Measurements from ENCODE around the gene TENM3. TPM values are rescaled to one million over a fixed set of nuclear protein-coding genes. Genes with fewer than 3 reads are reported as not detected.

Gene TENM3
- total and polyA plus RNA-seq, 5 donors from 2014 or later: not detected

DNA sequence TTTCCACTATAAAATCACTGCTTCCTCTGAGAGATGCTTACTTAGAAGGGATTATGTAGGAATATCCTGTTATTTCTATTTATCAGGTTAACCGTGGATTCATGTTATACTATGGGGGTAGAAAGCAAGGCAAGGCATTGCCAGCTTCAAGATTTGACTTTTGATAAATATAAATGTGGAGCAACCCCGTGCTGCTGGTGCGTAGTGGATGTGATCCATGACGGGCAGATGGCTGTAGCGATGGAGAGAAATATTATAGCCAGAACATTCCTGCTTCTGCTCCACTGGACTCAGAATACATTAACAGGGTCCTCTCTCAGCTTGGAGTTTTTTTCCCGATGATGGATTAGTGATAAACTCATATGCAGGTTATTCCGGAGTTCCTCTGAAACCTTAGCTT is 157.6 kb downstream of the TENM3 start:
- H3K4me1 ChIP-seq (ENCODE audit: control insufficient read depth, insufficient read depth, low read length, poor library complexity, severe bottlenecking): no peaks in the 10 kb centered on the region
- Mint-ChIP-seq H3K4me1 (no peaks in the 10 kb centered on the region), H3K36me3 (no peaks in the 10 kb centered on the region), H3K27ac (peak overlapping the region in 1 of 3 donors; percentile 71), H3K27me3 (peaks cover 4% of the 10 kb centered on the region), H3K4me3 (no peak overlapping the region), H3K9me3 (peaks cover 0 to 9% (median 3%) of the 10 kb centered on the region in 7 donors)
- no peak overlapping the region for H3K27ac ChIP-seq (ENCODE audit: insufficient read depth, low read length, poor library complexity, severe bottlenecking)
- no peak overlapping the region for H3K4me3 ChIP-seq (ENCODE audit: low read depth, low read length)
- no peak for ATAC-seq (ENCODE audit: low read depth in 2 of 2)
- DNase-seq: no peak
- H3K27me3 ChIP-seq (ENCODE audit: control insufficient read depth, insufficient read depth, low read length): no peaks in the 10 kb centered on the region
- no peaks in the 10 kb centered on the region for H3K36me3 ChIP-seq (ENCODE audit: control insufficient read depth, insufficient read depth, low read length)
- no peaks in the 10 kb centered on the region for H3K9me3 ChIP-seq (ENCODE audit: control insufficient read depth in 2 of 2, low read length in 2 of 2)

DNA sequence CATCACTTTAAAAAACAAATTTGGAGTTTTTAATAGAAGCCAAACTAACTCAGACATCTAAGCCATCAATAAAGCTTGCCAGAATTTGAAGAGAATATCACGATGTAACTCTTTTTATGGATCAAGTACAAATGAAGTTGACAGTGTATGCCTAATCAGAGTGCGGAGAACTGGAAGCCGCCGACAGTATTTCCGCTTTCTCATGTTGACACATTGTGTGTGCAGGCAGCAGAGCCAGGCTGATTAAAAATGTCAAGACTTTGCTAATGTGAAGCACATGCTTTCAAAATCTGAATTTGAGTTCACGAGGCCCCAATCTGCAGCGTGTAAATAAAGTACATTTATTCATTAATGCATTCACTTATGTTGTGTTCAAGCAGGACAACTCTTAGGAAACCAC is 161.2 kb downstream of the TENM3 start:
- no peak for ATAC-seq (ENCODE audit: low read depth in 2 of 2)
- Mint-ChIP-seq H3K27ac (no peak overlapping the region), H3K4me3 (no peak overlapping the region), H3K27me3 (peaks cover 4% of the 10 kb centered on the region), H3K9me3 (peaks cover 0 to 12% (median 3%) of the 10 kb centered on the region in 7 donors), H3K36me3 (no peaks in the 10 kb centered on the region), H3K4me1 (no peaks in the 10 kb centered on the region)
- H3K27ac ChIP-seq (ENCODE audit: insufficient read depth, low read length, poor library complexity, severe bottlenecking): no peak overlapping the region
- no peaks in the 10 kb centered on the region for H3K27me3 ChIP-seq (ENCODE audit: control insufficient read depth, insufficient read depth, low read length)
- no peak for DNase-seq
- no peak overlapping the region for H3K4me3 ChIP-seq (ENCODE audit: low read depth, low read length)
- H3K36me3 ChIP-seq (ENCODE audit: control insufficient read depth, insufficient read depth, low read length): no peaks in the 10 kb centered on the region
- no peaks in the 10 kb centered on the region for H3K9me3 ChIP-seq (ENCODE audit: control insufficient read depth in 2 of 2, low read length in 2 of 2)
- H3K4me1 ChIP-seq (ENCODE audit: control insufficient read depth, insufficient read depth, low read length, poor library complexity, severe bottlenecking): no peaks in the 10 kb centered on the region

DNA sequence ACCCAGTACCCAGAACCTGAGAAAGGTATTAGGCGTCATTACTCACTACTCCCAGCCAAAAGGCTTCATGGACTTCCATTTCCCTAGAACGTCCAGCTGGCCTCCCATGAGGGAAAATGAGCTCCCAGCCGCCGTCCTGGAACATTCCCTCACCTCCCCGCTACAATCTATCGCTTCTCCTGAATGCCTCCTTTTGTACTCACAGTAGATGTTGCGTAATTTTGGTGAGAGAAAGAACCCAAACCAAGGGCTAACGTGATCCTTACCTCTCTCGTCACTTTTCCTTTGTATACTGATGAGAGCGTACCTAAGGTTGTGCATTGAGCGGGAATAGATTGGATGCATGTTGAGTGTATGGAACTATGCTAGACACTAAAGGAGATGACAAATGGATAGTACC is 161.9 kb downstream of the TENM3 start:
- Histone ChIP-seq H3K9me3 (ENCODE audit: control insufficient read depth in 2 of 2, low read length in 2 of 2) (no peaks in the 10 kb centered on the region), H3K27me3 (ENCODE audit: control insufficient read depth, insufficient read depth, low read length) (no peaks in the 10 kb centered on the region), H3K27ac (ENCODE audit: insufficient read depth, low read length, poor library complexity, severe bottlenecking) (no peak overlapping the region), H3K4me3 (ENCODE audit: low read depth, low read length) (no peak overlapping the region), H3K36me3 (ENCODE audit: control insufficient read depth, insufficient read depth, low read length) (no peaks in the 10 kb centered on the region), H3K4me1 (ENCODE audit: control insufficient read depth, insufficient read depth, low read length, poor library complexity, severe bottlenecking) (no peaks in the 10 kb centered on the region)
- Mint-ChIP-seq H3K9me3 (peaks cover 0 to 12% (median 2%) of the 10 kb centered on the region in 7 donors), H3K4me1 (no peaks in the 10 kb centered on the region), H3K4me3 (no peak overlapping the region), H3K36me3 (no peaks in the 10 kb centered on the region), H3K27ac (no peak overlapping the region), H3K27me3 (peaks cover 4% of the 10 kb centered on the region)
- no peak for DNase-seq
- ATAC-seq (ENCODE audit: low read depth in 2 of 2): no peak

DNA sequence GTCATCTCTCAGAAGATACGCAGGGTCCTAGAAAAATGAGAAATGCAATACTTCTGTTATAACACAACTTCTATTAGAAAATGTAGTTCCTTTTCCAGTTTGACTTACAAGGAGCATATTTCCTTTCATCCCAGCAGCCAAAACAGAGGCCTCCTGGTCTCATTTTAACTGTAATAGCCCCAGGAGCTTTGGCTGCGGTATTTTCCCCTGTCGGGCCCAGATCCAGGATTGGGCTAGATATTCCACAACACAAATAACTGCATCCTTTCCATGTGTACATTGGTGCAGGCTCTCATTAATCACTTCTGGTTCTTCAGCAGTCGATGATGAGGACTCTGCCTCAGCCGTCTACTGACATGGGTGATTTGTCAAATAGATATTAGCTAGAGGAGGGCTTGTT is 166.1 kb downstream of the TENM3 start:
- H3K27me3 ChIP-seq (ENCODE audit: control insufficient read depth, insufficient read depth, low read length): no peaks in the 10 kb centered on the region
- no peak overlapping the region for H3K4me3 Mint-ChIP-seq
- no peak overlapping the region for H3K27ac ChIP-seq (ENCODE audit: insufficient read depth, low read length, poor library complexity, severe bottlenecking)
- no peaks in the 10 kb centered on the region for H3K36me3 Mint-ChIP-seq
- no peak for DNase-seq
- peaks cover 3 to 5% of the 10 kb centered on the region in 2 experiments for H3K9me3 ChIP-seq (ENCODE audit: control insufficient read depth in 2 of 2, low read length in 2 of 2)
- H3K9me3 Mint-ChIP-seq: peaks cover 2 to 21% (median 9%) of the 10 kb centered on the region in 7 donors
- ATAC-seq (ENCODE audit: low read depth in 2 of 2): no peak
- no peaks in the 10 kb centered on the region for H3K4me1 Mint-ChIP-seq
- no peaks in the 10 kb centered on the region for H3K36me3 ChIP-seq (ENCODE audit: control insufficient read depth, insufficient read depth, low read length)
- no peak overlapping the region for H3K4me3 ChIP-seq (ENCODE audit: low read depth, low read length)
- no peak overlapping the region for H3K27ac Mint-ChIP-seq
- H3K27me3 Mint-ChIP-seq: peaks cover 4% of the 10 kb centered on the region
- no peaks in the 10 kb centered on the region for H3K4me1 ChIP-seq (ENCODE audit: control insufficient read depth, insufficient read depth, low read length, poor library complexity, severe bottlenecking)

DNA sequence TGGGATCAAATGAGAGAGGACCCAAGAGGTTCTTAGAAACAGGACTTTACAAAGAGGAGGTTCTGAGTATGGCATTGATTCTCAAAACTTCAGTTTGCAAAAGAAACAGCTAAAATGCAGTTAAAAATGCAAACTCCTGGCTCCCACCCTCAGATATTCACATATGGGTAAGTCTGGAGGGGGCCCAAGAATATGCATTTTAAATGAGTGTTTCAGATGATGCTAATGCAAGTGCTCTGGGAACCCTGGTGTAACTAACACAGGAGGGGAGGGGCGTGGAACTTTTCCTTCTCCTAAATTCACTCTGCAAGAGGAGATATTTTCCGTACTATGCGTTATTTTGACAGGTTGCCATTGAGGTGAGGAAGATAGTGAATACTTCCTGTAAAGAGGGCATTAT is 168.2 kb downstream of the TENM3 start:
- Histone ChIP-seq H3K4me3 (ENCODE audit: low read depth, low read length) (no peak overlapping the region), H3K27me3 (ENCODE audit: control insufficient read depth, insufficient read depth, low read length) (no peaks in the 10 kb centered on the region), H3K9me3 (ENCODE audit: control insufficient read depth in 2 of 2, low read length in 2 of 2) (peaks cover 3 to 5% of the 10 kb centered on the region in 2 experiments), H3K4me1 (ENCODE audit: control insufficient read depth, insufficient read depth, low read length, poor library complexity, severe bottlenecking) (no peaks in the 10 kb centered on the region), H3K27ac (ENCODE audit: insufficient read depth, low read length, poor library complexity, severe bottlenecking) (no peak overlapping the region), H3K36me3 (ENCODE audit: control insufficient read depth, insufficient read depth, low read length) (no peaks in the 10 kb centered on the region)
- Mint-ChIP-seq H3K9me3 (peaks cover 1 to 18% (median 10%) of the 10 kb centered on the region in 7 donors), H3K4me3 (no peak overlapping the region), H3K4me1 (no peaks in the 10 kb centered on the region), H3K27me3 (no peaks in the 10 kb centered on the region), H3K27ac (no peak overlapping the region), H3K36me3 (no peaks in the 10 kb centered on the region)
- no peak for DNase-seq
- ATAC-seq (ENCODE audit: low read depth in 2 of 2): no peak

DNA sequence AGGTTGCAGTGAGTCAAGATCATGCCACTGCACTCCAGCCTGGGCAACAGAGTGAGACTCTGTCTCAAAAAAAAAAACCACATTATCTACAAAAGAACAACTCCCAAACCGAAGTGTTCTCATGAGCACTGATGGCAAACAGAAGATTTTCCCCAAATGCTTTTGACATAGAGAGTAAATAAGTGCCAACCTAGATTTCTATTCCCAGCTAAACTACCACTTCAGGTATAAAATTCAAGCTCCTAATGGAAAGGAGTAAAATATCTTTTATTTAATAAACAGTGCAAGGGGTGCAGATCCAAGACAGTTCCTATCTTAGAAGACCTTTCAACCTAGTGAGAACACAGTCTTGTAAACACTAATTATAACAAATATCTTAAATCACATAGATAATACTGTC is 170.3 kb downstream of the TENM3 start:
- DNase-seq: no peak
- no peak for ATAC-seq (ENCODE audit: low read depth in 2 of 2)
- H3K27ac Mint-ChIP-seq: no peak overlapping the region

DNA sequence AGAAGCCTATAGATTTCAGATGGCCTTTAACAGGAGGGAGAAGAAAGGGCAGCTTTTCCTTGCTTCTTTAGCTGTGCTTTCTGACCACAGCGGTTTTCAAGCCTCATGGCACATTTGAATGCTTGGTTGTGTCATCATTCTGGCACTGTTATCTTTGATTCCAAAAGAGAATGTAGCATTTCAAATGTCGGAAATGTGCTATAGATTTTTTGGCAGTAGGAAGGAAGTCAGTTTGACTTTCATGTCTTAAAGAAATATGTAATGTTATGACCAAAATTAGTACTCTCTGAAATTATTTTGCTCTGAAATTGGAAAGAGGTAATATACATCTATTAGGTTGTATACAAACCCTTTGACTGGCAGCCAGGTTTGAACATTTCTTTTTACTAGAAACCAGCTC is 171.9 kb downstream of the TENM3 start:
- Histone ChIP-seq H3K36me3 (ENCODE audit: control insufficient read depth, insufficient read depth, low read length) (no peaks in the 10 kb centered on the region), H3K4me3 (ENCODE audit: low read depth, low read length) (no peak overlapping the region), H3K27ac (ENCODE audit: insufficient read depth, low read length, poor library complexity, severe bottlenecking) (no peak overlapping the region), H3K4me1 (ENCODE audit: control insufficient read depth, insufficient read depth, low read length, poor library complexity, severe bottlenecking) (no peaks in the 10 kb centered on the region), H3K9me3 (ENCODE audit: control insufficient read depth in 2 of 2, low read length in 2 of 2) (peaks cover 3 to 5% of the 10 kb centered on the region in 2 experiments), H3K27me3 (ENCODE audit: control insufficient read depth, insufficient read depth, low read length) (no peaks in the 10 kb centered on the region)
- H3K36me3 Mint-ChIP-seq: no peaks in the 10 kb centered on the region
- H3K27me3 Mint-ChIP-seq: no peaks in the 10 kb centered on the region
- H3K9me3 Mint-ChIP-seq: peaks cover 0 to 18% (median 7%) of the 10 kb centered on the region in 7 donors
- H3K4me3 Mint-ChIP-seq: no peak overlapping the region
- ATAC-seq (ENCODE audit: low read depth in 2 of 2): no peak
- DNase-seq: no peak
- H3K27ac Mint-ChIP-seq: no peak overlapping the region
- no peaks in the 10 kb centered on the region for H3K4me1 Mint-ChIP-seq

More for the DNA sequence above, 170.3 kb downstream of the TENM3 start:
- no peaks in the 10 kb centered on the region for H3K36me3 ChIP-seq (ENCODE audit: control insufficient read depth, insufficient read depth, low read length)
- H3K9me3 ChIP-seq (ENCODE audit: control insufficient read depth in 2 of 2, low read length in 2 of 2): peaks cover 3 to 5% of the 10 kb centered on the region in 2 experiments
- H3K4me1 ChIP-seq (ENCODE audit: control insufficient read depth, insufficient read depth, low read length, poor library complexity, severe bottlenecking): no peaks in the 10 kb centered on the region
- H3K4me3 Mint-ChIP-seq: no peak overlapping the region
- H3K27ac ChIP-seq (ENCODE audit: insufficient read depth, low read length, poor library complexity, severe bottlenecking): no peak overlapping the region
- no peaks in the 10 kb centered on the region for H3K4me1 Mint-ChIP-seq
- H3K27me3 ChIP-seq (ENCODE audit: control insufficient read depth, insufficient read depth, low read length): no peaks in the 10 kb centered on the region
- H3K9me3 Mint-ChIP-seq: peaks cover 1 to 18% (median 10%) of the 10 kb centered on the region in 7 donors
- H3K36me3 Mint-ChIP-seq: no peaks in the 10 kb centered on the region
- no peaks in the 10 kb centered on the region for H3K27me3 Mint-ChIP-seq
- H3K4me3 ChIP-seq (ENCODE audit: low read depth, low read length): no peak overlapping the region

DNA sequence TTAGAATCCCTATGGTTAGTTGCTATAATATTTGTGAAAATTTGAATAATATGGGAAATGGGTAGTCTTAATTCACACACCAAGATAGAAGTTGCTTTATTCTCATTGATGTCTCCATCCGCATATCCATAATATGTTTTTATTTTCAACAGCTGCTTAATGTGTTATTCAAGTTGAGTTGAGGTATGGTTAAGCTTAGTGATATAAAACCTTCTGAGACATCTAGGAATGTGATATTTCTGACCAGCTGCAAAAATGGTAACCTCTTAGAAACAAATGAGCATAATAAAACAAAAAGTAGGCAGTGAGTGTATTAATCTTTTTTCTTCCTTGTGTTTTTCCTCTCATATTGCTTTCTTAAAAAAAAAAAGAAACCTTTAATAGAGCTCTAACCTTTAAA is 172.9 kb downstream of the TENM3 start:
- no peak overlapping the region for H3K4me3 Mint-ChIP-seq
- peaks cover 3 to 5% of the 10 kb centered on the region in 2 experiments for H3K9me3 ChIP-seq (ENCODE audit: control insufficient read depth in 2 of 2, low read length in 2 of 2)
- H3K9me3 Mint-ChIP-seq: peaks cover 0 to 18% (median 5%) of the 10 kb centered on the region in 7 donors
- no peaks in the 10 kb centered on the region for H3K36me3 Mint-ChIP-seq
- no peak overlapping the region for H3K4me3 ChIP-seq (ENCODE audit: low read depth, low read length)
- no peak for DNase-seq
- no peak overlapping the region for H3K27ac Mint-ChIP-seq
- H3K4me1 ChIP-seq (ENCODE audit: control insufficient read depth, insufficient read depth, low read length, poor library complexity, severe bottlenecking): no peaks in the 10 kb centered on the region
- no peaks in the 10 kb centered on the region for H3K36me3 ChIP-seq (ENCODE audit: control insufficient read depth, insufficient read depth, low read length)
- no peak for ATAC-seq (ENCODE audit: low read depth in 2 of 2)
- H3K27me3 Mint-ChIP-seq: no peaks in the 10 kb centered on the region
- H3K27ac ChIP-seq (ENCODE audit: insufficient read depth, low read length, poor library complexity, severe bottlenecking): no peak overlapping the region
- no peaks in the 10 kb centered on the region for H3K27me3 ChIP-seq (ENCODE audit: control insufficient read depth, insufficient read depth, low read length)
- no peaks in the 10 kb centered on the region for H3K4me1 Mint-ChIP-seq
